Epithelial cell of esophagus (primary cell): ENCODE results near the gene DNAH14.
"Not testable (repeated sequence)": the region's sequence is repeated elsewhere in the genome, so short reads cannot be mapped to it uniquely, and the experiment has no call there.

Experiments used
- DNase-seq: peaks from one replicate; pipeline ENCODE4 v3.0.0; 2010; ENCODE audit warnings: low read depth
- H3K4me3 ChIP-seq: 2 replicates; pipeline ENCODE4 v1.5.1; 2011; ENCODE audit warnings: mild to moderate bottlenecking, low read length, control low read depth
- CTCF ChIP-seq: IDR thresholded peaks from 2 replicates; pipeline ENCODE4 v1.5.1; 2011; ENCODE audit warnings: low read depth, mild to moderate bottlenecking, low read length, control low read depth, inconsistent platforms; ENCODE audit not compliant: insufficient read depth; ENCODE audit errors: missing control alignments

The DNAH14 gene

GRCh38 chr1:224938652-224939051, 9.2 kb downstream of the DNAH14 start:
- no peak for DNase-seq
- H3K4me3 ChIP-seq = no peak overlapping the region
- TF ChIP-seq CTCF = no peak

- no peak for TF ChIP-seq CTCF
- H3K4me3 ChIP-seq = no peak overlapping the region
- DNase-seq = no peak
These were observed 10.5 kb downstream of the DNAH14 start for GRCh38 chr1:224939844-224940425.

GRCh38 chr1:224940735-224941134, 11.3 kb downstream of the DNAH14 start:
- not testable (repeated sequence) for H3K4me3 ChIP-seq, DNase-seq

- H3K4me3 ChIP-seq, DNase-seq: not testable (repeated sequence)
These were observed 16.3 kb downstream of the DNAH14 start for GRCh38 chr1:224945651-224946348.

- not testable (repeated sequence) for H3K4me3 ChIP-seq, DNase-seq
These were observed 16.8 kb downstream of the DNAH14 start for GRCh38 chr1:224946349-224946691.

GRCh38 chr1:224957696-224958095, 28.2 kb downstream of the DNAH14 start:
- H3K4me3 ChIP-seq = no peak overlapping the region
- TF ChIP-seq CTCF = no peak
- DNase-seq = no peak

- TF ChIP-seq CTCF = no peak
- no peak overlapping the region for H3K4me3 ChIP-seq
- no peak for DNase-seq
These were observed 29.0 kb downstream of the DNAH14 start for GRCh38 chr1:224958490-224958889.

GRCh38 chr1:224959115-224959514, 29.6 kb downstream of the DNAH14 start:
- no peak for TF ChIP-seq CTCF
- DNase-seq = no peak
- no peak overlapping the region for H3K4me3 ChIP-seq
